ENCODE results near the gene ZNF438. TPM values are rescaled to one million over a fixed set of nuclear protein-coding genes. Genes with fewer than 3 reads are reported as not detected.
A peak's percentile ranks its signal among the peaks of the same experiment; 100 is the strongest.
"Not testable (repeated sequence)": the region's sequence is repeated elsewhere in the genome, so short reads cannot be mapped to it uniquely, and the experiment has no call there.

Gene ZNF438
- polyA plus RNA-seq, 3 donors = 8.9 to 10.2 (median 10.1) TPM

DNA sequence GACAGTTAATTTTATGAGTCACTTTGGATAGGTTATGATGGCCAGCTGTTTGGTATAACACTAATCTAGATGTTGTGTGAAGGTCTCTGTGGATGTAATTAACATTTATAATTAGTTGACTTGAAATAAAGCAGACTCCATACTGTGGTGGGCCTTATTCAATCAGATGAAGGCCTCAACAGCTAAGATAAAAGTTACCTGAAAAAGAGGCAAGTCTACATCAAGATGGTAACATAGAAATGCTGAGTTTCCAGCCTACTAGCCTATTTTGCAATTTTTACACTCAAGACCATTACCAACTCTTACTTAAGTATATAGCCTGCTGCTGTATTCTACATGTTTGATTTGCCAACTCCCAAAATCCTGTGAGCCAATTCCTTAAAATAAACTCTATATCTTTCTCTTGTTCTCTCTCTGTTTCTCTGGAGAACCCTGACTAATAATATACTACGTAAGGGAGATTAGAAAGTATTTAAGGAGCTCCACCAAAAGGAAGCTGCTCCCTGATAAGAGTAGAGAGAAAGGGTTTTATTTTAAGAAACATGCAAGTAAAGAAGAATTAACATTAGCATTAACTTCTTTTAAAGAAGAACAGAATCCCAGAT is 42.7 kb downstream of the ZNF438 start:
- DNase-seq (ENCODE audit: low read depth in 3 of 3, low spot score in 2 of 3) = no peak

DNA sequence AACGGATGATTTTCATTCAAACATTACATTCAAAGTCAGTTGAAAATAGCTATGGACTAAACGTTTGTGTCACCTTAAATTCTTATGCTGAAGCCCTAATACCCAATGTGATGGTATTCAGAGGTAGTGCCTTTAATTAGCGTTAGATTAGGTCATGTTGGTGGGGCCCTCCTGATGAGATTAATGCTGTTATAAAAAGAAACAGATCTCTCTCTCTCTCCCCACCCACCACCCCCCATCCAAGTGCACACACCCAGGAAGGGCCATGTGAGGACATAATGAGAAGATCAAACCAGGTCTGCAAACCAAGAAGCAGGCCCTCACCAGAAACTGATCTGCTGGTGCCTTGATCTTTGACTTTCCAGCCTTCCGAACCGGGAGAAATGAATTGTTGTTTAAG is 44.2 kb downstream of the ZNF438 start:
- no peak for DNase-seq (ENCODE audit: low read depth in 3 of 3, low spot score in 2 of 3)

DNA sequence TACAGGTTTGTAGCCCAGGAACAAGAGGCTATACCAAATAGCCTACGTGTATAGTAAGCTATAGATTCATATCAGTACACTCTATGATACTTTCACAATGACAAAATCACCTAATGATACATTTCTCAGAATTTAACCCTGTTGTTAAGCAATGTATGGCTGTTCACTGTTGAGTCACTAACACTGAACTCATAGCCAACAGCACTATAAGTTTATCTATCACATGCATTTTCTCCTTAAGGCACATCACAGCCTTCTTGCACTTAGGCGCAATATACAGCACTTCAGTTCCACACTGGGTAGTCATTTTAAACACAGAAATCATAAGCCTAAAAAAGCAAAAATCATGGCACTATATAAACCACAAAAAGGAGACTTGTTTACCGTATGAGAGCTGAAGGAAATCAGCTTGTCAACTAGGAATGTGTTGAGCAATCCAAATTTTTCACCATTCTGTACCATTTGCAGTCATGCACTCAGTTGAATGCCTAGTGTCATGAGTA is 45.6 kb downstream of the ZNF438 start:
- DNase-seq (ENCODE audit: low read depth in 3 of 3, low spot score in 2 of 3) = no peak

DNA sequence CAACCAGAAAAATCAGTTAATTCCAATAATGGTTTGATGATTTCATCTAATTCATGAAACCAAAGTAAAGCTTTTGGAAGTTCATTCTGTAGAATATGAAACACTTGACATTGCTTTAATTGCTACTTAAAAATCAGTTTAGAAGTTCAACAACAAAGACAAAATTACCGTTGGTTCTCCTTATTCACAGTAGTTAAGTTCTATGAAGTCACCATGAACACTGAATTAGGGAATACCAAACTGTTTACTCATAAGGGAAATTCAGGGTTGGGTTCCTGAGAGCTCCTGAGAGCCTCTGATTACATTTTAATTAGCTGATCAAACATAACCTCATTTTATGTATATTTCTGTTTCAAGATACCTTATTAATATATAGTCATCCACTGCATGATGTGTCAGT is 46.2 kb downstream of the ZNF438 start:
- DNase-seq (ENCODE audit: low read depth in 3 of 3, low spot score in 2 of 3) = no peak

DNA sequence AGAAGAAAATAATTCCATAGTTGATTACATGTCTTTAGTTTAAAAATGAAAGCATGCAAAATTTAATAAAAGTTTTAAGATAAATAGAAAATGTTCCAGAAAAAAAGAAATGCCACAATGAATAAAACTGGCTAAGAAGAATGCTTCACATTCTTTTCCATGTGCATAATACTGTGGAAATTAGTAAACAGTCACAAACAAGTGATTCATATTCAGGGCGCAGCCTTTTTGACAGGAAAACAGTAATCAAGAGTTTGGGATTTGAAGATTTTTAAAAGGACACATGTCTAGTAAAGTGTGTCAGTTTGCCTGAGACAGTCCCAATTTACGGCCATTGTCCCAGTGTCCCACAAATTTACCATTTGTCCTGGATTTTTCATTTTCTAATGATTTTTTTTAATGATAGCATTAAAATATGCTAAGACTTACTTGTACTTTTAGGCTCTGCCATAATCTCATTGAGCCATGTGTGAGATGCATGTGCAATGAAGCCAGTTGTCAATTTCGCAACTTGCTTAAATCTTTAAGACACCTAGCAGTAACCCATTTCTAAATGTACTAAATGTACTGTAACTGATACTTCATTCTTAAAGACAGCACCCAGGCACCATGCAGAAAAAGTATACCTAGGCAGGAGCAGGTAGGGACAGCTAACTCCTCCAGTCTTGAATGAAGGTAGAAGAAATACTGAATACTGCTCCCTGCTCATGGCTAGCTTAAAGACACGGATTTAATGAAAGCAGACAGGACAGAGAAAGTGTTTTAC is 46.9 kb downstream of the ZNF438 start:
- DNase-seq (ENCODE audit: low read depth in 3 of 3, low spot score in 2 of 3) = no peak

DNA sequence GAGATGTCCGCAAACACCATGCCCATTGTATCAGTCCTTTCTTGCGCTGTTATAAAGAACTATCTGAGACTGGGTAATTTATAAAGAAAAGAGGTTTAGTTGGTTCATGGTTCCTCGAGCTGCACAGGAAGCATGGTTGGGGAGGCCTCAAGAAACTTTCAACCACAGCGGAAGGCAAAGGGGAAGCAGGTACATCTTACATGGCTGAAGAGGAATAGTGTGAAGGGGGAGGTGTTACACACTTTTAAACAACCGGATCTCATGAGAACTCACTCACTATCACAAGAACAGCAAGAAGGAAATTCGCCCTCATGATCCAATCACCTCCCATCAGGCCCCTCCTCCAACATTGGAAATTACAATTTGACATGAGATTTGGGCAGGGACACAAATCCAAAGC is 48.5 kb downstream of the ZNF438 start:
- DNase-seq (ENCODE audit: low read depth in 3 of 3, low spot score in 2 of 3) = not testable (repeated sequence)

DNA sequence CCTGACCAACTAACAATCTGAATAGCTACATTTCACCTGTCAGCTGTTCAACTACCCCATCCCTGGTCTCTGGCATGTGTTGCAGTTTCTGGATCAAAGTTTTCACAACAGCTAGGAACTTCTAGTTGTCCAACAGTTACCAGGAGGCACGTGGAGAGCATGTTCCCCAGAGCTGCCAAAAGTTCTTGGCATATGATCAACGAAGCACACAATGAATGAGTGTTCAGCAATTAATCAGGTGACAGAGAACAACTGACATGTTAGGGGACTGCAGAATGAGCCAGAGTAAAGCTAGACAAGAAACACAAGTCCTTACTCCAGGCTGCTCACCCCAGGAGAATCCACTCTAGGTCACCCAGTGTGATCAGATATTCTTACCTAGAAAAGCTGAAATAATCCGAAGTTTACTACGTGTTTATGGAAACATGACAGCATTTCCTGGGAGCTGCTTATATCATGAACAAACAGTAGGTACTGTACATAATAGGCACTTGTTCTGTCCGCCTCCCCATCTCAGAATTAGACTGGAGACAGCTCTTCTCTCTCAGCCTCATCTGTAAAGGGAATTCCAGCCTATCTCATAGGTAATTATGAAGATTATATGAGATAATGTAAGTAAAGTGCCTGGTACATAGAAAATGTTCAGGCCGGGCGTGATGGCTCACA is 50.6 kb downstream of the ZNF438 start:
- no peak for DNase-seq (ENCODE audit: low read depth in 3 of 3, low spot score in 2 of 3)

DNA sequence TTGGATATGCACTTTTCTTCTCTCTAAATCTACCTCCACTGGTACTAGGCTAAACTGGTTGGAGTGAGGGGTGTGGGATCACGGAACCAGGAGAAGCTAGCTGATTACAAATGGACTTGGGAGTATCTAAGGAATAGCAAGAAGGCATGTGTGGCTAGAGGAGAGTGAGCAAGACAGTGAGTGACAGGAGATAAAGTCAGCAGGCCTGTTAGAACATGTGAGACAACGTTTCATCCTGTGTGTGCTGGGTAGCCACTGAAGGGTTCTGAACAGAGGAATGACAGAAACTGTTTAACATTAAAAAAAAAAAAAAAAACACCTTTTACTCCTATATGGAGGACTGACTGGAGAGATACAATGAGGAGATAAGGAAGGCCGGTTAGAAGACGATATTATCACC is 51.7 kb downstream of the ZNF438 start:
- DNase-seq (ENCODE audit: low read depth in 3 of 3, low spot score in 2 of 3) = no peak

DNA sequence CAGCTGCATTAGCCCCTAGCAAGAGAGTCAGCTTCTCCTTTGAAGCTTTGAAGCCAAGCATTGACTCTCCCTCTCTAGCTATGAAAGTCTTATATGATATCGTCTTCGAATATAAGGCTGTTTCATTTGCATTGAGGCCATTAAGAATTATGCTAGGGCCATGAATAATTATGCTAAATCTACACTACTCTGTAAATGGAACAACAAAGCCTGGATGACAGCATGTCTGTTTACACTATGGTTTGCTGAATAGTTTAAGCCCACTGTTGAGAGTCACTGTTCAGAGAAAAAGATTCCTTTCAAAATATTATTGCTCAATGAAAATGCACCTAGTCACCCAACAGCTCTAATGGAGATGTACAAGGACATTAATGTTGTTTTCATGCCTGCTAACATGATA is 52.8 kb downstream of the ZNF438 start:
- no peak for DNase-seq (ENCODE audit: low read depth in 3 of 3, low spot score in 2 of 3)

DNA sequence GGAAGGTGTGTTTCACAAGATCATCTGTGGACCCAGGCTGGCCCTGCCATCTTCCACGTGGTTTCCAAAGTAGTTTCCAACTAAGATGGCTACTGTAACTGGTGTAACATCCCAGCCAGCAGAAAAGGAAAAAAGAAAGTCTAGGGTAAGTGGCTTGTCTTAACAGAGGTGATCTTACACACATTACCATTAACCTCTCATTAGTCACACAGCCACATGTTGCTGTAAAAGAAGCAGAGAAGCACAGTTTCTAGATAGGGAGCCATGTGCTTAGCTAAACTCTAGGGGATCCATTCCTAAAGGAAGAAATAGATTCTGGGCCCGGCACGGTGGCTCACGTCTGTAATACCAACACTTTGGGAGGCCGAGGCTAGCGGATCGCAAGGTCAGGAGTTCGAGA is 54.3 kb downstream of the ZNF438 start:
- DNase-seq (ENCODE audit: low read depth in 3 of 3, low spot score in 2 of 3) = no peak

DNA sequence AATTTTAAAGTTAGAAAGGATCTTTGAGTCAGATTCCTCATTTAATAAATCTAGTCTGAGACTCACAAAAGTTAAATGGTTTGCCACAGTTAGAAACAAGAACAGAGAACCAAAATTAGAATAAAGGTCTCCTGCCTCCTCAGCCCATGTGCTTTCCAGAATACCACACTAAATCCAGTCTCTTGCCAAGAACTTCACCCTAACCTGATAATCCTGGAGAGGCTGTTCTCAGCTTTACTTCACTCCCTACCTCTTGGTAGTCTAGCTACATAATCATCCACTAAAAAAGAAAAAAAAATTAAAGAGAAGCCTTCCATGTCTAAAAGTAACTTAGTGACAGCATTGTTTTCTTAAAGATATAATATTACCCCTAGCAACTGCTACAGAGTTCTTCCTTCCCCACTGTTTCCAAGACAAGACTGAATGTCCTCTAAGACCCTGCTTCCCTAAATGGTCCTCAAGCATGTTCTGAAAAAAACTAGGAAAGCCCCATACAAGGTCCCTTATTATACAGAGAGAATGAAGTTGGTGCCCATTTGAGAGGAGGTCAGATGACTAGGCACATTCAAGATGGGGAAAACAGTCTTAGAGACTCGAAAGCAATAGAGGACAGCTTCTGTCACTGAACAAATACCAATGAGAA is 56.8 kb downstream of the ZNF438 start:
- DNase-seq (ENCODE audit: low read depth in 3 of 3, low spot score in 2 of 3) = no peak

DNA sequence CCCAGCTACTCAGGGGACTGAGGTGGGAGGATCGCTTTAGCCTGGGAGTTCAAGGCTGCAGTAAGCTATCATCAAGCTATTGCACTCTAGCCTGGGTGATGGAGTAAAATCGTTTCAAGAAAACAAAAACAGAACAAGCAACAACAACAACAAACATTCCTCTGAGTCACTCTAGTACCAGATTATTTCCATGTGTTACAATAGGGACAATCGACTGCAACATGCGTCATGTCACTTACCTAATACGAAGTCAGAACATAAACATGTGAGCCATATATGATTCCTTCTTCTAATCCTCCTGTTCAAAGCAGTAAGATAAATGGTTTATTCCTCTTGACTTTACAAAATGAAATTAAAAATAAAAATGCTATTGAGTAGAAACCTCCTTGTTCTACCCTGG is 57.3 kb downstream of the ZNF438 start:
- DNase-seq (ENCODE audit: low read depth in 3 of 3, low spot score in 2 of 3) = no peak

DNA sequence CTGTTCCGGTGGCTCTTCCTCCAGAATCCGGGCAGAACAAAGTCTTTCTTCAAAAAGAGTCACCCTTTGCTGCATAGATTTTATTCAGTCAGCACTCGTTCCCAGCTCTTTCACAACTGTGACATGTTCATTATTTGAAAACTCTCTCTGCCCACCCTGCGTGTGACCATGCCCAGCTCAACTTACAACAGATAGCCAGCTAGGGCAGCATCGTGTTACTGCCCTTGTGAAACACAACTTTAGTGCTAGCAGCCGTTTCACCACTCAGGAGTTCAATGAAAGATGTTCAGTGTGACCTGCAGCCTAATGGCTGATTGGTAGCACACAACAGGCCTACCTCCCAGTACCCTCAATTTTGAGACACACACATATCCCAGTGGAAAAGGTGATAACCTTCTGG is 57.9 kb downstream of the ZNF438 start:
- DNase-seq (ENCODE audit: low read depth in 3 of 3, low spot score in 2 of 3) = no peak

DNA sequence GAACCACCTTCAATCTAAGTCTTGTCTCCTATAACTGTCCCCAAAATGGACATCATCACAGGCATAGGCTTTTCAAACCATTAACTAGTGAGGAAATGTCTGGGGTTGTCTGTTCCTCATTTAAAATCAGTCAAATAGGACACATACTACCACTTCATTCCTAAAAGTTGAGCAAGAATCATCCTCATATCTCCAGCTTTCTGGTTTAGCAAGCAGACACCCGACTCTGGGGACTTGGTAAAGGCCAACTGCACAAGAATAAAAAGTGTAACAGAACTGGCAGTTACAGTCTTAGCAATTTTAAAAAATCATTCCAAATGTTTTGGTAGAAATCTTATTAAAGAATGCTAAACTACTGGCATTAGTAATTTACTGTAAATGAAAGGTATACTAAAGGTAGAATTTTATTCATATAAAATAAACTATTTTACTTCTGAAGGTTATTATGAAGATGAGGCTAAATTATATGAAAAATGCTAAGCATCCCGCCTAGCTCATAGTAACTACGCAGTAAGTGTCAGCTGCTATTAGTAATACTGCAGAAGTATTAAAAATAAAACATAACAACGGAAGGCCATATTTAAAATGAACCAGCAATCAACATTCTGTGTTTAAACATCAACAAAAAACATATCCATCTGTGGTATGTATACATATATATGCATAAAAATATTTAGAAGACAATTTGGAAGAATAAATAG is 60.8 kb downstream of the ZNF438 start:
- no peak for DNase-seq (ENCODE audit: low read depth in 3 of 3, low spot score in 2 of 3)

DNA sequence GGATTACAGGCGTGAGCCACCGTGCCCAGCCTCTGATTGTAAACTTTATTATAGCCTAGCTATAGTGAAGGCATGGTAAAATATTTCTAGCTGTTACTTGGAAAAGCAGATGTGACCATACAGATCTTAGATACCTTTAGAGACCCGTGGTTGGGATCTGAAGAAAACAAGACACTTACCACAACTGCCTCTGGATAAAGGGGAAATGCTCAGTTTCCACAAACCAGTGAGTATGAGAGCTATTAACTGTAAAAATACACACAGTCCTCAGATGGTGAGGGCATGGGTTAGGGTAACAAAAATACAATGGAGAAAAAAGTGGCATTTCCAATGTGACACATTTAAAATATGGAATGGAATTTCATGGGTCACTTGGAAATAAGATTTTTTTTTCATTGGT is 63.0 kb downstream of the ZNF438 start:
- DNase-seq (ENCODE audit: low read depth in 3 of 3, low spot score in 2 of 3) = no peak

DNA sequence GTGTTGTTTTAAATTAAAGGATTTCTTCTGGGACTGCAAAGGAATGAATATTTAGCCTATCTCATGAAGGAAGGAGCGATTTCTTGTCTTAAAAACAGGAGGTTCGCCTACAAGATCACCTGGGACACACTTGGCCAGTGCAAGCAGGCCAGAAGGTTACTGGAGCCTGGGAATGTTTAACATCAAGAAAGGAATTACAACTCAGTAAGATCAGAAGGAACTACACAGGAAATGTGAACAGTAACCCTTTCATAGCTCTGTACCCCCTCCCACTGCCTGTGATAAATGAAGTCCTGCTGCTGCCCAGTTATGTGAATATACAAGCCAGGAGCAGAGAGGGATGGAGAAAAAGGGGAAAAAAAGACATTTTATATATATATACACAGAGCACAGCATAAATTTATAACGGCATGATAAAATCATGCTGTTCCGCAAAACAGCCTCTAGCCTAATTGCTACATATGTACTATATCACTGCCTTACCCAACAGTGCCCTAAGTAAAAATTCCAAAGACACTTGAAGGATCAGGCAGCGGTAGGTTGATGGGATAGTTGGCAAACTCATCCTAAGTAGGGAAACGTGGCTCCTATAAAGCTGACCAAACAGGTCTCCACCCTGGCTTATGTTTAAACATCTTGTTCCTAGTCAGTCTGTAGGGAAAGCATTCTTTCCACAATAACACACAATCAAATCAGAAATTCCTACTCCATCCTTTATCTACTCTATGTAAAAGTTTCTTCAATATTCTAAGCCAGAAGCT is 63.8 kb downstream of the ZNF438 start:
- peak in 1 of 3 donors; percentile 47 for DNase-seq (ENCODE audit: low read depth in 3 of 3, low spot score in 2 of 3)

DNA sequence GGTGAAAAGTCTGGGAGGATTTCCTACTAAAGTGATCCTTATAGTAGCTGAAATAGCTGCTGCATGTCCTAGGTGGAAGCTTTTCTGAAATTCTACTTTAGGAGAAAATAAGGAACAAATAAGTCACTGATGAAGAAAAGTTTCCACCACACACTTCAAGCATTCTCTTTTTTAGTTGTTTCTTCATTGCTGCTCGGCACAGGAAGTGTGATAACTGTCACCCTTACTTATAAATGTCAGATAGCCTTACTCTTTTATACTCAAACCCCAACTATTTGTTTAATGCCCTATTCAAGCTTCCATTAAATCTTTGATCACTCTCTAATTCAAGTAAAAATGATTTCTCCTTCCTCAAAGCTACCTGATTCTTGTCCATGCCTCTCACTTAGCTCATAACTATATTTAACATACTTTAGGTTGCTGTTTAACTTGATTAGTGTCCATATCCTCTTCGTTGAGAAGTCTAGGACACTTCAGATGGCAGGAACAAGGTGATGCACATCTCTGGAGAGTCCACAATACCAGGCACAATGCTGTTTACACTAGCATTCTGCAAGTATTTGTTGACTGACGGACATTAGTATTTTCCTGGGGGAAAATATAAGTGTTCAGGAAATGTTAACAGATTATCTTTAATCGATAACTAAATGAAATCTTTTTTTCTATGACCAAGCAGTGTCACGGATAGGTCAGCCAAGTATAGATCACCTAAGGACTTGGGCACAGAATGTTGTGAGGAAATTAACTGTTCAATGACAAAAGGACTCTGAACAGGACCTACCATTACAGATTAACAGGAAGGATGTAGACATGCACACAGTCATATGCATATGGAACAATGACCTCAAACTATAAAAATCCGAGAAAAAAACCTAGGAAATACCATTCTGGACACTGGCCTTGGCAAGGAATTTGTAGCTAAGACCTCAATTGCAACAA is 67.4 kb downstream of the ZNF438 start:
- no peak for DNase-seq (ENCODE audit: low read depth in 3 of 3, low spot score in 2 of 3)

DNA sequence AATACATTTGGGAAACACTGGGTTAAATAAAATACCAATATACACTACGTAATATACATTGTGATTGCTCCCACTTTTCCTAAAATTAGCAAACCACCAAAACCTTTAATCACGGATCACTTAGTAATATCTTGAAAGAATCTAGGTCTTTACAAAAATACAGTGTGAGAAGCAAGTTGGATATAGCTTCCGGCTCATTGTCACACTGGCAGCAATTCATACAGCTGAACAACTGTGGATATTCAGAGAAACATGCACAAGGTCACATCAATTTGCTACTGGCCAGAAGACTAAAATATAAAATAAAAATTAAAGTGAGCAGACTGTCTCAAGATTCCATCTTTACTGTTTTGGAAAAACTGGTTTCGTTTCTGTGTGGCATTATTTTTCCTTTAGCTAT is 69.1 kb downstream of the ZNF438 start:
- no peak for DNase-seq (ENCODE audit: low read depth in 3 of 3, low spot score in 2 of 3)

DNA sequence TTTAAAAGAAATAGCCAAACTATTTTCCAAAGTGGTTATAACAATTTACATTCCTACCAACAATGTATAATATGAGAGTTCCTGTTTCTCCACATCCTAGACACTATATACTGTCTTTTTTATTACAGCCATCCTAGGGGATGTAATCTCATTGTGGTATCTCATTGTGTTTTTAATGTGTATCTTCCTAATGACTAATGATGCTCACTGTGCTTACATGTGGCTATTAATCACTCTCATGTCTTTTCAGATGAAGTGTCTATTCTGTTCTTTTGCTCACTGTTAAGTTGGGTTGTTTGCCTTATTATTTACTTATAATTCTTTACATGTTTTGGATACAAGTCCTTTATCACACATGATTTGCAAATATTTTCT is 71.8 kb downstream of the ZNF438 start:
- DNase-seq (ENCODE audit: low read depth in 3 of 3, low spot score in 2 of 3) = no peak

Measured in right renal cortex interstitium (tissue), 3 donors.